Lung microvascular endothelial cell (primary cell): ENCODE data around the gene HIGD1A. TPM values are rescaled to one million over a fixed set of nuclear protein-coding genes. Genes with fewer than 3 reads are reported as not detected.

Experiments
- DNase-seq, 2 donors: peaks; one replicate each; pipeline versions ENCODE4 v3.0.0 to v3.0.0-alpha.2; 2010; ENCODE audit warnings: low read depth in 2 of 2
- total RNA-seq: library from RNA; depleted of rRNA; stranded (reverse); fragments of >200 nt; gene quantifications from 2 replicates; pipeline ENCODE4 v1.2.1, GENCODE V29; 2014

Gene HIGD1A
- 93.5 and 95.5 TPM in 2 replicates for total RNA-seq

DNA sequence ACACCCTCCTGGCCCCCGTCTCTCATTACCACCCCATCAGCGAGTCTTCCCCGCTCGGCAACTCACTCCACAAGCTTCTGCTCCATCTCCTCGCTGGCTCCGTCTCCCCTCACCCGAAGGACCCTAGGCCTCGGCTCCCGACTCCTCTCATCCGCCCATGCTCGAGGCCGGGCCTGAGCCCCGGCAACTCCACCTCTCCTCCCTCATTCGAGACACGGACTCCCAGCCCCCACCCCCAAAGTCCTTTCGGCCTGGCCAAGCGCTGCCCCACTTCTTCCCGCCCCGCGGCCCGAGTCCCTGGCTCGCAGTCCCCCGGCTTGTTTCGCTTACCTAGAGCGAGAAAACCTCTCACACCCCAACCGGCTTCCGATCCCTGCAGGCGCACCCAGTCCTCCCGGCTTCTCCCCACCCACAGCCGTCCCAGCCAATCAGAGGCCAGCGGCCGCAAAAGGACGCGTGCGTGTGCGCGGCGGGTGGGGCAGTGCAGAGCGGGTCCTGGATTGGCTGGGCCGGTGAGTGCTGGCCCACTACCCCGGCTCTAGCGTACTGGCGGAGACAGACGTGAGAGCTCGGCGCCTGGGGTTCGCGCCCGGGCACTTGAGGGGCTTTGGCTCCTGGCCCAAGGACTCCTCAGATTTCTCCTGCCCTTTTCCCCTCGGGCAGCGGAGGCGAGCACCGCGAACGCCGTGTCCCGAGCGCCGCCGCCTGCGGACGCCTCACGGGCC lies at the start of gene HIGD1A:
Gene HIGD1A (minus strand): TSS at position 385 of the 725 bp plus-strand sequence. CDS start 10,237 bp downstream, outside the sequence.
- peak; percentile 96 to 97 for DNase-seq

DNA sequence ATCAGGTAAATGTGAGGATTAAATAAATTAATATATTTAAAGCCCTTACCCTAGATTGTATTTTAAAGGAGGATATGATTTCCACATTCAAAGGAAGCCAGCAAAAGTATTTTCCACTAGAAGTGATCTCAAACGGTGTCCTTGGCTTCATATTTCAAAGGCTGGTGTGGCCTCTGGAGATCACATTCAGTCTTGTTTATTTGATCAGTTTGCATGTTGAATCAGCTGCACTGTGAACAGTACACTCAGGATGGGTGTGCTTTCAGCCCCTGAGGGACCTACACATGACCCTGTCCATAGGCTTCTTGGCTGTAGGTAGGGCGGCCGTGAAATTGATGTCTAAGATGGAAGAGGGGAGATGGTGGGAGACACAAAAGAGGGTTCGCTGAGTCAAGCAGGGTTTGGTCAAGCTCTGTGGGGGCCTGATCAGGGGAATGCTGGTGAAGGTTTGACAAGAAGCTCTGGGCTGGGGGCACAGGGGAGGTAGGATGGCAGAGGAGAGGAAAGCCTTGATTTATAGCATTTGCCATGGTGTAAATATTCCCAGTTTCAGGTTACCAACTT lies 49.5 kb upstream of the HIGD1A start:
- DNase-seq: no peak

DNA sequence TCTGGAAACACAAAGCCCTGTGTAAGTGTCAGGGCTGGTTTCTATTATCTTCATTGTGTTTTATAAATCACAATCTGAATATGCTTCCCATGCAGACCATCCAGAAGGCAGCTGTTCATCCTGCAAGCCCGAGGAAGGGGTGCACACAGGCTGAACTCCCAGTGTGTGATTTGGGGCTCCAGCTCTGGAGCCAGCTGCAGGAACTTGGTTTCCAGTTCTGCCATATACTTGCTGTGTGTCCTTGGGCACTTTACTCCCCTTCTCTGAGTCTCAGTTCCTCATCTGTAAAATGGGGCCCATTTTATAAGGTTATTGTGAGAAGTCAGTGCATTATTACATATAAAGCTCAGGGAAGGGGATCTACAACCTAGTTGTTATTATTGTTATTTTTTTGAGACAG lies 48.8 kb upstream of the HIGD1A start:
- no peak for DNase-seq

DNA sequence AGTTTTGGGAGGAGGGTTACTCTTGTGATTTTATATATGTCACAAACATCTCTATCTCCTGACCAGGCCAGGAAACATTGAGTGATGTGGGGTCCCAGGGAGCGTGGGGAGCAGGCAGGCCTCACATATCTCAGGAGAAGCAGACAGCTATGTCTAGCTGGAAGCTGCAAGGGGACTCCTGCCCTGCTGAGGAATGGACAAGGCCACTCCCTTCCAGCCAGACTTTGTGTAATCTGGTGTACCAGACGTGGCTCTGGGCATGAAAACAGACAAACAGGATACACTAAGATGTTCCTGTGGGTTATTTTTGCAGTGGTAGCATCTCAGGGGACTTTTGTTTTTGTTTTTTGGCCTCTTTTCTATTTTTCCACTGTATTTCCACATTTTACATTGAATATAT lies 48.2 kb upstream of the HIGD1A start:
- peak in 1 of 2 donors; percentile 6 for DNase-seq

DNA sequence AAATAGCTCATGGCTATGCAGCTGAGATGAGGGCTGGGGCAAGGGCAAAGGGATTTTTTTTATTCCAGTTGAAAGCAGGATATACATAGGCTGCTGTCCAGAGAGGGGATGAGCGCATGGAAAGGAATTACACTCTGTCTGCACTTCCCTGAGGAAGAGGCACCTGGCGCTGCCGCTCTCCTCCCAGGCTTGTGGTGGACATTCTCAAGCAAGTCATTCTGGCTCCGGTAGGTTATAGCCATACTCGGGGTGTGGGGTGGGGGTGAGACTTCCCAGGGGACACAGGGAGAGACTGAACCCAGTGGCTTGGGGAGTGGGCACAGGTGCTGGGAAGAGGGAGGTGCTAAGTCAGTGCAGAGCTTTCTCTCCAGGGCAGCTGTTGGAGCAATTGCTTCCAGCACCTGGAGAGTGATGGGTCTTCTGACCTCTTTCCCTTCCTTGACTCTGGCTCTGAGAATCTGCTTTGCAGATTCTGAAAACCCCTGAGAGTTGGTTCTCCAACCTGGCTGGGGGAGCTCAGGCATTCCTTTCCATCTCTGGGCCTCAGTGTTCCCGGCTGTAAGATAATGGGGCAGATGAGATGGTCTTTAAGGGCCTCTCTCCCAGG lies 47.0 kb upstream of the HIGD1A start:
- peak in 1 of 2 donors; percentile 22 for DNase-seq

DNA sequence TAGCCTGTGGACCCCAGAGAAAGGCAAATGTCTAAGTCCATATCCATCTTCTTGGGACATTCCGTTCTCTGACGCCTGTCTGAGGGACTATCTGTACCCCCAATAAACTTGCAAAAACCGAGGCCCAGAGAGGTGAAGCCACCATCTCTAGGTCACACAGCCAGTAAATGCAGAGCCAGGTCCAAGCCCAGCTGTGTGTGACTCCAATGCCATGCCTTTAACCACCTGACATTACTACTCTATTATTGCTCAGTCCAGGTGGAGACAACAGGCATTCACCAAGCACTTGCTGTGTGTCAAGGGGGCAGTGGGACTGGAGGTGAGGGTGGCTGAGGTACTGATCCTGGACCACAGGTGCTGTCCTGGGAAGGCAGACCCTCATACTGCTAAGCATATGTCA lies 46.0 kb upstream of the HIGD1A start:
- no peak for DNase-seq

DNA sequence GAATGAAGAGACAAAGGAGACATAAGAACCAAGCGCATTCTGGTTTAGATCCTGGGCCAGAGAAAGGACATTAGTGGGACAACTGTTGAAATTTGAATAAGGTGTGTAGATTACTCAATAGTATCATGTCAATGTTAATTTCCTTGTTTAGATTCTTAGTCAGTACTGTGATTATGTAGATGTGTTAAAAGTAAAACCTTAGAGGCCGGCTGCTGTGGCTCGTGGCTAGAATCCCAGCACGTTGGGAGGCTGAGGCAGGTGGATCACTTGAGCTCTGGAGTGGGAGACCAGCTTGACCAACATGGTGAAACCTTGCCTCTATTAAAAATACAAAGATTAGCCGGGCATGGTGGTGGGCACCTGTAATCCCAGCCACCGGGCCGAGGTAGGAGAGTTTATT lies 44.7 kb upstream of the HIGD1A start:
- no peak for DNase-seq

DNA sequence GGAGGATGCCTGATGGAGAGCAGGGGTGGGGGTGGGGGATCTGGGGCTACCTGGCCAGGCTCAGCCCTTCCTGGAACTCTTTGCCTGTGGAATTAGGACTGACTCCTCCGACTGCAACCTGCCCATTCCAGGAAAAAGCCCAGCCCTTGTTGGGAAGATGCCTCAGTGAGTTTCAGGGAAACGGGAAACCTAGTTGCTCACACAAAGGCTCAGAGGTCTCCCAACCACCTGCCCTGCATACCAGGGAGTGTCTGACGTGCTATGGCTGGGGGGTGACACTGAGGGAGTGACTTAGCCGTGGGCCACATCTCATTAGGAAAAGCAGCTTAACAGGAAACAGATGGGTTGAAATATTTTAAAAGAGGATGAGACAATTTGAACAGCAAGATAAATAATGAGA lies 43.4 kb upstream of the HIGD1A start:
- DNase-seq: peak in 1 of 2 donors; percentile 73

DNA sequence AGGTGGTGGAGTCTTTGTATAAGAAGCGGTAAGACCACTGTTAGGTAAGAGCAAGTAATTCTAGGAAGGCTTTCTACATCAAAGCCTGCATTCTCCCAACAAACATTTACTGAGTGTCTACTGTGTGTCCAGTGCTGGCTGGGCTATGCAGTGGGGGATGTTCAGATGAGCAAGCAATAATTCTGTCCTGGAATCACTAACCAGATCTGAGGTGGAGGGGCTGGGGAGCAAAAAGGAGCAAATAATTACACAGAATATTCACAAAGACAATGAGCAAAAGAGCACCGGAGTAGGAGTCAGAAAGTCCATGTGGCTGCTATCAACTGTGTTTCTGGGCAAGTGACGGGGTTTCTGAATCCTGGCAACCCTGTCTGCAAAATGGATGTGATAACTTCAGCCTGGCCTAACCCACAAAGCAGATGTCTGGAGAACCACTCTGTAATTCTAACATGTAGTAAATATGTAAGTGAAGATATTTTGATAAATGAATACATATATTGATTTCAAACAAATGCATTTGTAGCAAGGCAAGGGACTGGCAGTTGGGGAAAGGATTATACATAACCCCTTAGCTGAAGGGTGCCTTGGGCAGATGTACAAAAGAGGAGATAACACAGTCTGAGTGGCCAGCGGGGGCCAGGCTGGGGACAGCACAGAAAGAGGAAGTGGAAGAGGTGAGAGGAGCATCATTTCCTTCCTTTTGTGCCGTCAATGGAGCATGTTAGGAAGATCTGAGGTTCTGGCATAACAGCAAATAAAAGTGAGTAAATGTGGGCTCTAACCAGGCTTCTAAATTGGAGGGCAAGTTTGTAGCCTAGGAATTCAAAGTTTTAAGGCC lies 42.6 kb upstream of the HIGD1A start:
- peak in 1 of 2 donors; percentile 84 for DNase-seq

DNA sequence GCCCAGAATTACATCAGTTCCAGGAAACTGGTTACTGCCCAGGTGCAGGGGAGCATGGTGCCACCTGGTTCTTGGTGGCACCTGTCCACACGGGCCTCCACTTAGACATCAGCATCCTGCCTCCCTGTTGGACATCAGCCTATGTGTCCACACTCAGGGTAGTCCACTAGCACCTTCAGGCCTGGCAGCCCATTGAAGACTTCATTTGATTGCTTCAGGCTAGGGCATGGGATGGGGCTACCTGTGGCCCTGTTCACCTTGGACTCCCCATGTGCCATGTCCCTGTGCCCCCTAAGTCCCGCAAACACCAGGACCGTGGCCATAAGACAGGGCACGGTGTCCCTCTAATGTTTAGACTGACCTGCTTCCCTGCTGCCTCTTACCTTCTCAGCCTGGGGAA lies 40.5 kb upstream of the HIGD1A start:
- DNase-seq: no peak

DNA sequence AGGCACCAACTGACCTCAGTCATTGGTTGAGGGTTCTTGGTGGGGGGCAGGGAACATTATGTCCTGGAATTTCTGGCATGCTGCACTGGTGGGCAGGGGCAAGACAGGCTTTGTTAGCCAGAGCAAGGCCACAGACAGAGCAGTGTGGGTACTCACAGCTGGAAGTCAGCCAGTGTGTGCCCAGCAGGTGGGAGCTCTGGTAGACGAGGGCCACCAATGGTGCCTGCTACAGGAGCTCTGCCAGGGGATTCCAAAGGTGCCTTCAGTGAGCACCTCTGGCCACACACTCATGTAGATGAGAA lies 40.1 kb upstream of the HIGD1A start:
- no peak for DNase-seq

DNA sequence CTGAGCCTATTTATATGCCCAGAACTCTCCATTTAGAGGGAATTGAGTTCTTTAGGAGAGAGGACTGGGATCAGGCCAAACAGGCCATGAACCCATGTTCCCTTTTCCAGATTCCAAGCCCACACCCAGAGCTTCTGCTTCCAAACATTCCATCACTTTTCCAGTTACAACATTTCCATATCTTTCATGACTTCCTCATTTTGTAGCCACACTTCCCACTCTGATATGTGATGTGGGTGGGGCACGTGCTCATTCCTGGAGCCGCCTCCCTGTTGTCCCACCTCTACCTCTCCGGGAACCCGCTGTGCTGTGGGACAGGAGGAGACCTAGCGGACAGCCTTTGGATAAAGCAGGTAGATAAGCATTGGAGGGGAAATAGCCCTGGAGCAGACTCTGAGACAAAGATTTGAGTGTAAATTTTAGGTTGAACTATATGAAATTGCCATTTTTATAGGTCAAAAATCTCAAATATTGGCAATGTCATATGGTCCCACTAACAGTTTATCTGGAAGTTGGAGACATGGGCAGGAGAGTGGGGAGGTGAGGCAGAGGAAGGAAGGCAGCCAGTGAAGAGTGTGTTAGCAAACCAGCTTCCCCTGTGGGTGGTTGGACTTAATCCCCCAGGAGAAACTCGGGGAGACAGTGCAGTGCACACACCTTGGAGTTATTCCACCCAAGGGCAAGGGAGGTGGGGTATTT lies 39.6 kb upstream of the HIGD1A start:
- peak in 1 of 2 donors; percentile 75 for DNase-seq

DNA sequence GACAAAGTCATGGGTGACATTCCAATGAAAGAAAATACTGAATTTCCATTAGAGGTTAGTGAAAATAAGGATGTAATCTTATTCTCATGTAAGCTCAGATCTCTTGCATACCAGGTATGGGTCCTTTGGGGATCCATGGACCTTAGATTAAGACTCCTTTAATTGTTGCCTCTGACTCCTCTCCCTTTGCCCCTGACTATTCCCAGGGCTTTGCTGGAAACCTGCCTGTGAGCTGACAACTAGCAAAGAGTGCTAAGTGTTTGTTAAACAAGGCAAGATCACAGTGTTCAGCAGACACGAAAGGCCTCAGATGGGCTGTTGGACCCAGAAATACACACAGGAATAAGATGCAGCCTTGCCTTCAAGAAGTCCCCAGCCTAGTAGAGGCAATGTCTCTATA lies 37.0 kb upstream of the HIGD1A start:
- DNase-seq: no peak

DNA sequence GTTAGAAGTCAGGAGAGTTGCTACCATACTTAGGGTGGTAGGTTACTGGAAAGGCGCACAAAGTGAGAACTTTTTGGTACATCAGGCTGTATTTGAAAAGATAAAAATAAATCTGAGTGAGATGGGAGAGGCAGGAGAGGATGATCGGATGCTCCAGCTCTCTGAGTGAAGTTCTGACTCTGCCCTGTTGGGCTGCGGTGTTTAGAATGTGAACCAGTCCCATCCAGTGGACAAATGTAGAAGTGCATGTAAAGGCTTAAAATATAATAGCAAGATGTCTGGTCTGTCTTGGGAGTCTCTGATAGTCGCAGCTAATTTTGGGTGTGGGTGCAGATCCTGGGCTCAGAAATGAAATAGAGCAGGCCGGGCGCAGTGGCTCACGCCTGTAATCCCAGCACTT lies 35.3 kb upstream of the HIGD1A start:
- DNase-seq: peak; percentile 72 to 78

DNA sequence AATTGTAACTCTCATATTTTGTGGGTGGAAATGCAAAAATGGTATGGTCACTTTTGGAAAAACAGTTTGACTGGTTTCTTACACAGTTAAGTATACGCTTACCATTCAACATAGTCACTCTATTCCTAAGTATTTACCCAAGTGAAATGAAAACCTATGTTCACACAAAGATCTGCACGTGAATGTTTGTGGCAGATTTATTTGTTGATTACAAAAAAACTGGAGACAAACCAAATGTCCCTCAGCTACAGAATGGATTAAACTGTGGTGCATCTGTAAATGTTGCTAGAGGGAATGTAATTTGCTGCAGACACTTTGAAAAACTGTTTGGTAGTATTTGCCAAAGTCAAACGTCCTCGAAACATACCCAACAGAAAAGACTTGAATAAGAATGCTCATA lies 34.3 kb upstream of the HIGD1A start:
- no peak for DNase-seq

DNA sequence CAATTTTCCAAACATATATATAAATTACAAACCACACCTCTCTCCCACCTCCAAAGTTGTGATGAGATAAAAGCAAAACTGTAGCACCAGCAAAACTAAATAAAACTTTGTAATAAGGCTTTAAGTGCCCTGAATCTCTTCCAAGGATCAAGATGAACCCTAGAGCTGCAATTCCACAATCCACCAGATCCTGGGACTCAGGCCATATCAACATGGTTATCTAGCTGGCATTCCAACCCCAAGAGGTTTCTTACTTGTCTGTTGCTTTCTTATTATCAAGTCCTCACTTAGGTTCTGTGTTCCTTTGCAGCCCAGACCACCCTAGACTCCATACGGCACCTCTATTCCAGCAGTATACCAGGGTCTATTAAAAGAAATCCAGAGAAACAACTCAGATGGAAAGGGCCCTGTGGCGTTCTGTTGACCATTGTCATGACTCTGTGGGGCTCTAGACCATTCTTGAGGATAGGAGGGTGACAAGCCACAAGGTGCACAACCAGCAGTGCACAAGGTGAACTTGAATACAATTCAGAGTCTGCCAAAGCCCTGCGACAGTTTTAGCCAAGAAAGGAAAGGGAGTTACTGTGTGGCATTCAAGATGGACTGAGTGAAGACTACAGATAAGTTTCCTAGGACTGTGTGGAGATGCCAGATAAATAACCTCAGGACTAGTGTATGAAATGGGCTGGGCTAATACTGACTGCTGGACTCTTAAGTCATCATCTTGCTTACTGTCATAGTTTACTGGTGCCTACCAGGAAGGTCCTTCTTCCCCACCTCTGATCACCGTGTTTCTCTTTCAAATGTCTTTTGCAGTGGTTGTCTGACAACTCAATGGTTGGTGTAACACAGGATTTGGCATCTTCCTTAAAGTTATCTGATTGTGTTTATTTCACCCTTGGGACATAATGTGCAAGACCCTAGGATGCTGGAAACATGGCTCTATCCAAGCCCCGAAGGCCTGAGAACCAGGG lies 32.1 kb upstream of the HIGD1A start:
- no peak for DNase-seq

DNA sequence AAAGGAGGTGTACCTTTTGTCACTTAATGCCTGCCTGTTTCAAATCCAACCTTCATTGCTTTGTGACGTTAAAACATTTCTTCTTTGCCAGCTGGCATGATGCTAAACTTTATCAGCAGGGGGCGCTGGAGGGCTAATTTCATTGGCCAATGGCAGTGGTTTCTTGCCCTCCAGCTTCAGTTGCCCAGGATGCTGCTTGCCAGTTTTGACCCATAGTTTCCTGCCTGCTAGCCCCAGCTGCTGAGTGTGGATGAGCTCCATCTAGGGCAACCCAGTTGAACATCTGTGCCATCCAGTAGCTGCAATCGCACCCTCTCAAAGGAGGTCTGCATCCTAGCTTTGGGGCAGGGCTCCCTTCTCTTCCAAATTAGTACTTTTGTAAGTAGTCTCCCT lies 27.0 kb upstream of the HIGD1A start:
- peak; percentile 54 to 75 for DNase-seq

DNA sequence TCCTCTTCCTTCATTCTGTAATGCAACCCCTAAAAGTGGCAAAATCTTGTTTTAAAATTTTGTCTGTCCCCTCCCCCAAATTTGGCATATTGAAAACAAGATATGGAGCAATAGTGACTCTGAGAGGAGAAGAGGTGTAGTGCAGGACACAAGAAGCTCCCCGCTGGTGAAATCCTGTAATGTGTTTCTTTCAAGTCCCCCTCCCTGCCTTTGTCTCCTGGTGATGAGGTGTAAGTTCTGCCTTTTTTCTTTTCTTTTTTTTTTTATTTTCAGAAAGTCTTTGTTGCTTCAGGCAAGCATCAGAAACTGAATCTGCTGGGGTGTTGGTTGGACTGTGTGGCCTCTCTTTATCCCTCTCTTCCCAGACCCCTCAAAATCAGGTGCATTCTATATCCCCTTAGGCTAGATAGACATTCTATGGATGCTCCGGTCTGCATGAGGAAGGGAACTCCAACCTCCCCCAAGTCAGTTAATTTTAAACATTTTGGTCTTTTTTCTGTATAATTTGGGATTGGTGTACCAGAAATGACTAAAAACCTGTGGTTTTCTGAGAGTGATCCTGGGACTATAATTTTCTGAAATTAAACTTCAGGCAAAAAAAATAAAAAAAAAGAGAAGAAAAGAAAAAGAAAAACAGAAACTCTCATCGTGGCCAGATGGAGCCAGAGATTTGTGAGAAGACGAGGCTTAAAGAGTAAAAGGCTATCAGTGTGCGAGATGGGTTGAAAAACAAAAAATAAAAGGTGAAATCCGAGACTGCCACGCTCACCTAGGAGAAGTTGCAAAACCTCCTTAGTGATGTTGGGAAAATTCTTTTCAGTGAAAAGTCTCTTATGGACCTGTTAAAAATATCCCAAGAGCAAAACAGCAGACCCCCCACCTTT lies 26.4 kb upstream of the HIGD1A start:
- peak; percentile 8 to 48 for DNase-seq

DNA sequence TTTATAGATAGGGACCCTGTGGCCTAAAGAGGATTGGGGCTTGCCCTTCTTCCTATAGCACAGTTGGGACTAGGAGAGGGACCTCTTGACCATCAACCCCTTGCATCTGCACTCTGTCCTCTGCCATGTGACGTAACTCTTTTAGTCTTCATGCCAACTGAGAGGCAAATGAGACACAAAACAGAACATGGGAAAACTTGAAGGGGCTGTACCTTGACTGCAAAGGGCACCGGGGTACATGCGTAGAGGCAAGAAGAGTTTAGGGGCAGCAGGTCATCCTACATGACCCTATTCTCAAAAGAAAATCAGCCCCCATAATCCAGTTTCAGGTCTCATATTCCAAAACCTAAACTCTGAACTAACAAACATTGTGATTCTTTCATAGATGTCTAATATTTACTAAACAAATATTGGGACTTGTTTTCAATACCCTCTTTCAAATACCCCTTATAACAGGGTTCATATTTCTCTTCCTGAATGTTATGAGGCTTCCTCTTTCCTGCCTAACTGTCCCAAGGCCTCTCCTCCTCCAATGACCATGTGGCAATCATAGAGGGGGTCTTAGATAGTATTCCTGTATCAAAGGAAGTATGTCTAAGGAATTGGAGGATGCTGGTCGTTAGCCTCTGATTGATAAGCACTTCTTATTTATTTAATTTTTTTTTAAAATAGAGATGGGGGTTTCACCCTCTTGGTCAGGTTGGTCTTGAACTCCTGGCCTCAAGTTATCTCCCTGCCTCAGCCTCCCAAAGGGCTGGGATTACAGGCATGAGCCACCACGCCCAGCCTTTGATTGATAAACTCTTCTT lies 25.5 kb upstream of the HIGD1A start:
- no peak for DNase-seq
